Measurements from ENCODE around the gene CHST15. TPM values are rescaled to one million over a fixed set of nuclear protein-coding genes. Genes with fewer than 3 reads are reported as not detected.
"Not testable (repeated sequence)": the region's sequence is repeated elsewhere in the genome, so short reads cannot be mapped to it uniquely, and the experiment has no call there.

The CHST15 gene
- total RNA-seq, 2 experiments from 2014 or later = 0.05 to 0.12 TPM

DNA sequence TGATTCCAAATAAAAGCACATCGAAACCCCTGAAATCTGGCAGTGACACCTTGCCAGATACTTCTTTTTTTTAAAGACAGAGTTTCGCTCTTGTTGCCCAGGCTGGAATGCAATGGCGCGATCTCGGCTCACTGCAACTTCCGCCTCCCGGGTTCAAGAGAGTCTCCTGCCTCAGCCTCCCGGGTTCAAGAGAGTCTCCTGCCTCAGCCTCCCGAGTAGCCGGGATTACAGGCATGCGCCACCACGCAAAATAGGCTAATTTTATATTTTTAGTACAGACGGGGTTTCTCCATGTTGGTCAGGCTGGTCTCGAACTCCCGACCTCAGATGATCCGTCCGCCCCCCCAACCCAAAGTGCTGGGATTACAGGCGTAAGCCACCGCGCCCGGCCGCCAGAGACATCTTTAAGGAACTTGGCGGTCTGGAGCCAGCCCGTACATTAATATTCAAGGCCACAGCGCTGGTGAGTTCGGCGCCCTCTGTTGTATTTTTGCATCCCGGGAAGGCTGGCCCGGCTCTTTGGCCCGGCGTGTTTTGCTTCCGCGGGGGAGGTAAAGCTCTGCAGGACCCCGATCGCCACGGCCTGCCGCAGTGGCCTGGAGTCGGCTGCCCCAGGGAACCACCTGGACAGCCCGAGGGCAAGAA lies 498 bp upstream of the CHST15 start:
- DNase-seq; POLR2A ChIA-PET; H3K27ac Mint-ChIP-seq; CTCF ChIA-PET; H3K4me1 Mint-ChIP-seq (ENCODE audit: low read depth); H3K9me3 Mint-ChIP-seq; H3K36me3 Mint-ChIP-seq; H3K4me3 Mint-ChIP-seq: not testable (repeated sequence)
- H3K27me3 Mint-ChIP-seq = peaks cover 46% of the 10 kb centered on the region
- intact Hi-C loops (cut with micrococcal nuclease) = loop anchor here (10.0 kb wide), 1 partner anchor 949 kb away; the partner anchor contains the start of gene HMX2

DNA sequence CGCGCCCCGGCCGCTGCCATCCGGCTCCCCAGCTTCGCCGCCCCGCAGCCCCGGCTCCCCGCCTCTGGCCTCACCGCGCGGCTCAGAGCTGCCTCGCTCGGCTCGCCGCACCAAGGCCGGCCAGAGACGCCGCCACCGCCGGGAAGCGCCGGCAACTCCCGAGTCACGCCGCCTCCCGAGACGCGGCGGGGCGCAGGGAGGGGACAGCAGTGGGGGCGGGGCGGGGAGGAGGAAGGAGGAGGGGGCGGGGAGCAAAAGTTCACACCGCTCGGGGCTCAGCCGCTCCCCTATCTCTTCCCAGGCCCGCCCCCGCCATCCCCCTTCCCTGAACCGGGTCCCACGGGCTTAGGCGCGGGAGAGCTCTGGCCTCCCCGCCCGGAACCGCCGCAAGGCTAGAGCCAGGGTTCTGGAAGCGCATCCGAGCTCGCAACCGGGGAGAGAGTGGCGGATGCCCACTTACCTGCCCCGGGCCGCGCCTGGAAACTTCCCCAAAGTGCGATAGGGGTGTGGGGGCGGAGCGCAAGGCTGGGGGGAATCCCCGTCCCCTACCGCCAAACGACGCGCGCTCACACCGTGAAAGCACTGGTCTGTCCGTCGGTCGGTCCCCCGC lies 1.0 kb downstream of the CHST15 start:
- Mint-ChIP-seq H3K36me3 (no peaks in the 10 kb centered on the region), H3K4me3 (peak overlapping the region; percentile 29), H3K4me1 (ENCODE audit: low read depth) (no peaks in the 10 kb centered on the region), H3K27ac (no peak overlapping the region), H3K27me3 (peaks cover 49% of the 10 kb centered on the region), H3K9me3 (peaks cover 4% of the 10 kb centered on the region)
- DNase-seq = peak; percentile 45
- ChIA-PET POLR2A (no interaction called here), CTCF (interaction anchor here (1.1 kb wide), 1 partner anchor 297 kb away, joined by 4 read pairs; no protein-coding TSS in a partner anchor)
- intact Hi-C loops (cut with micrococcal nuclease) = loop anchor here (10.0 kb wide), 1 partner anchor 948 kb away; the partner anchor contains the start of gene HMX2

DNA sequence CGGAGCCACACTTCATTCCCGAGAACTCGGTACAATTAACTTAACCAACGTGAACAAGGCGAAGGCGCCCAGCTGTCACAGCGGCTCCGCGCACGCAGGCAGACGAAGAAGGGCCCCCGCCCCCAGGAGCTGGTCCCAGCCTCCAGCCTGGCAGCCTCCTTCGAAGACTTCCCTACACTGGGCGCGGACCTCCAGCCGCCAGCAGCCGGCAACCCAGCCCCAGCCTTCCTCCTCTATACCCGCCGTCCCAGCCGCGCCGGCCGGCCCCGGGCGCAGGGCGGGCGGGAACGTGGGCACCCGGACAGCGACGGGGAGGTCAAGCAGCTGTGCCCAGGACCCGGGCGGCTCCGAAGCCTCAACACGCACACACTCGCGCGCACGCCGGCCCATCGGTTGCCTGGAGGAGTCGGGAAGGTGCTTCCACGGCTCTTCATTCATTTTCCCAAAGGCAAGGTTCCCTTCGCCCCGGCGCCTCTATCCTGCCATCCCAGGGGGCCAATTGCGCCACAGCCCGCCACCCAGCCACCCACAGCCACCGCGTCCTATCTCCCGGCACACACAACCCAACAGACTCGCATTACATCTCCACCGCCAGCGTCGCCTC lies 1.6 kb downstream of the CHST15 start:
- intact Hi-C loops (cut with micrococcal nuclease) = loop anchor here (10.0 kb wide), 1 partner anchor 947 kb away; the partner anchor contains the start of gene HMX2
- H3K4me1 Mint-ChIP-seq (ENCODE audit: low read depth) = no peaks in the 10 kb centered on the region
- H3K36me3 Mint-ChIP-seq = no peaks in the 10 kb centered on the region
- no peak overlapping the region for H3K27ac Mint-ChIP-seq
- H3K27me3 Mint-ChIP-seq = peaks cover 49% of the 10 kb centered on the region
- no peak for DNase-seq
- CTCF ChIA-PET = no interaction called here
- POLR2A ChIA-PET = no interaction called here
- H3K4me3 Mint-ChIP-seq = peak overlapping the region; percentile 23
- H3K9me3 Mint-ChIP-seq = peaks cover 4% of the 10 kb centered on the region

DNA sequence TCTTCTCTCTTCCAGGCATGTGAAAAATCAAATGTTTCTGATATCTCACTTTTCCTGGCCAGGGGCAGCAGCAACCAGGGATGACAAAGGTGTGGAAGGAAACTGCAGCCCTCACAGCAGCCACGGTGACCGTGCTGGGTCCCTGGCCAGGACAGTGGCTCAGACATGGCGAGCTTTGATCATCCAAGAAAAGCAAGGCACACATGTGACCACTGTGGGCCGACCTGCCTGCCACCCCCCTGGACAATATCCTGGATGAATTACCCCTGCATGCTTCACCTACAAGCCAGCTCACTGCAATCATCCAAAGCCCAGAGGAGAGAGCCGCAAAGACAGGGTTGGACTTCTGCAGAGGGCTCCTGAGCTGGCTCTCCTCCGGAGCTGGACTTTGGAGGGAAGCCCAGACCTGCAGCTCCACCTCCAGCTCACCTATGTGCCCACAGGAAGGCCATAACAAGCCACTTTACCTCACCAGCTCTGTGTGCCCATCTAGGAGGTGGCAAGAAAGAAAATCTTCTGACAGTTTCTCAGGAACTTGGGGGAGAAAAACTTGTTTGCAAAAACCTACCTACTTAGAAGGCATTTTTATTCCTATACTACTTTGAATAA lies 2.7 kb downstream of the CHST15 start:
- intact Hi-C loops (cut with micrococcal nuclease) = loop anchor here (10.0 kb wide), 1 partner anchor 946 kb away; the partner anchor contains the start of gene HMX2
- ChIA-PET POLR2A (no interaction called here), CTCF (interaction anchor here (1.3 kb wide), 1 partner anchor 299 kb away, joined by 4 read pairs; no protein-coding TSS in a partner anchor)
- no peak overlapping the region for H3K27ac Mint-ChIP-seq
- no peaks in the 10 kb centered on the region for H3K4me1 Mint-ChIP-seq (ENCODE audit: low read depth)
- H3K27me3 Mint-ChIP-seq = peaks cover 44% of the 10 kb centered on the region
- no peaks in the 10 kb centered on the region for H3K36me3 Mint-ChIP-seq
- H3K9me3 Mint-ChIP-seq = no peaks in the 10 kb centered on the region
- no peak overlapping the region for H3K4me3 Mint-ChIP-seq
- DNase-seq = no peak

DNA sequence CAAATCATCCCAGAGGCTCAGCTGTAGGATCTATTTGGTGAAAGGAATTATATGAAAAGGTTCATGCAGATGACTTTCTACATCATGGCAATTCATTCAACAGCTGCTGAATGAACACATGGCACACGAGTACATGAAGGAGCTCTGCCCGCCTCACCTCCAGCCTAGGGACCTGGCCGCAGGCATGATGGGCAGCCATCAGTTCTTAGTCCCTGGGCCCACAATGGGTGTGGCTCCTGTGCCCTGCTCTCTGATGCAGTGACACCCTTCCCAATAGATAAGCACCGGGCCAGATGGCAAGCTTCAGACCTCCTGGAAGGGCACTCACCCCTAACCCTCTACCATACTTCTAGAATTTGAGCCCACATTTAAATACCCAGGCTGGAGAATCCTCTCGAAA lies 3.5 kb downstream of the CHST15 start:
- intact Hi-C loops (cut with micrococcal nuclease) = loop anchor here (10.0 kb wide), 1 partner anchor 945 kb away; the partner anchor contains the start of gene HMX2
- CTCF ChIA-PET = interaction anchor here (1.3 kb wide), 1 partner anchor 299 kb away, joined by 4 read pairs; no protein-coding TSS in a partner anchor
- Mint-ChIP-seq H3K4me3 (no peak overlapping the region), H3K9me3 (no peaks in the 10 kb centered on the region), H3K4me1 (ENCODE audit: low read depth) (no peaks in the 10 kb centered on the region), H3K36me3 (no peaks in the 10 kb centered on the region), H3K27ac (no peak overlapping the region), H3K27me3 (peaks cover 38% of the 10 kb centered on the region)
- no peak for DNase-seq
- POLR2A ChIA-PET = no interaction called here

DNA sequence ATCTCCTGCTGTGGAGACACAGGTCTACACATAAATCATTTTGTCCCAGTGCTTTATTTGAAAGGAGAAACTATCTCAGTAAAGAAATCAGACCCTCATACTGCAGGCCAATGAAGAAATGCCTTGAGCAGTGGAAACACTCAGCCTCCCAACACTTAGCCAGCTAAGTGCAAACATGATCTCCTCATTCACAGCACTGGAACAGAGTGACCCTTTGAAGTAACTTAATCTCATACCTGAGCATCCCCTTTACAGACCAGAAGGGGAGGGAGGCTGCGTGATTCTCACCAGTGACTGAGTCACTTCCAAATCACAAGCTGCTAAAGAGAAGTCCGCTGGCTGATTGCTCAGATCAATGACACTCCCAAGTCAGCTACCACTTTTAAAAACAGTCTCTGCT lies 4.5 kb downstream of the CHST15 start:
- DNase-seq = no peak
- CTCF ChIA-PET = no interaction called here
- no peaks in the 10 kb centered on the region for H3K9me3 Mint-ChIP-seq

DNA sequence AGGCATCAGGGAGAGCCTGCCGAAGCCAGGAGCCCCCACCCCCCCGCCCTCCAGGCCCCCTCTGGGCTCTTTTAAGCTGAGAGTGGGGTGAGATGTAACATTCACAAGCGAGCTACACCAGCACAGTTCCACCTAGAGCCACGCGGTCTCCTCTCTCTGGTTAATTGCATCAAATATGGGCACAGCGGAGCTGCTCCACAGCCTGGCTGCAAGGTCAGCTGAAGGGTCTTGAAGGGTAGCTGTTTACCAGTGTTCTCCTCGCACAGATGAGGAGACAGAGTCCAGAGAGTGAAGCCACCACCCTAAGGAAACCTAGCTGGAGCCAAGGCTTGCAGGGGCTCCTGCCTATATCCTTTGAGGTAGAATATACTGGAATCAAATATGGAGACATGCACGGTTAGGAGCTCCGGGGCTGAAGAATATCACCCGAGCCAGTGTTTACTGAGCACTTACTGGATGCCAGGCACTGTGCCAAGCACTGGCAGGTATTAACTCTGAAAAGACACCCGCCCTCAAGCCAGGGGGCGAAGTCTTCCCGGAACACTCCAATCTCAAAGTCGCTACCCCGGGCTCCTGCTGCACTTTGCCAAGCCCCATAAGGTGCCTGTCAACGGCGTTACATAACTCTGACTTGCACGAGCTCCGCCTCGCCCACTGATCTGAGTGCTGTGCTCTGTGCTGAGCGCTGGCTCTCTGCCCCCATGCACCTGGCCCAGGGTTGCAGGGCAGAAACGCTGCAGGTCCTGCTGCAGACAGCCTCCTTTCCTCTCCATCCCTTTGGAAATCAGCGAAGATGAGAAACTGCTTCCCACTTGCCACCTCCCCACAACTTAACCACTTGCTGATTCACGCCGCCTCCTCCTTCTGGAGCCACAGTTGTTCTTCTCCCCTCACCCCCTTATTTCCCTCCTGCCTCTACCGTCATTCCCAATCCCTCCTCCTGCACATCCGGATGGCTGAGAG lies 5.4 kb downstream of the CHST15 start:
- ChIA-PET CTCF (no interaction called here), POLR2A (no interaction called here)
- no peak overlapping the region for H3K27ac Mint-ChIP-seq
- no peak for DNase-seq
- no peaks in the 10 kb centered on the region for H3K36me3 Mint-ChIP-seq
- no peaks in the 10 kb centered on the region for H3K4me1 Mint-ChIP-seq (ENCODE audit: low read depth)
- intact Hi-C loops (cut with micrococcal nuclease) = no loop called here
- no peak overlapping the region for H3K4me3 Mint-ChIP-seq
- H3K9me3 Mint-ChIP-seq = no peaks in the 10 kb centered on the region
- H3K27me3 Mint-ChIP-seq = peaks cover 29% of the 10 kb centered on the region

More for the DNA sequence above, 4.5 kb downstream of the CHST15 start:
- intact Hi-C loops (cut with micrococcal nuclease) = no loop called here
- Mint-ChIP-seq H3K36me3 (no peaks in the 10 kb centered on the region), H3K27ac (no peak overlapping the region), H3K4me1 (ENCODE audit: low read depth) (no peaks in the 10 kb centered on the region), H3K4me3 (no peak overlapping the region), H3K27me3 (peaks cover 32% of the 10 kb centered on the region)
- POLR2A ChIA-PET = no interaction called here

DNA sequence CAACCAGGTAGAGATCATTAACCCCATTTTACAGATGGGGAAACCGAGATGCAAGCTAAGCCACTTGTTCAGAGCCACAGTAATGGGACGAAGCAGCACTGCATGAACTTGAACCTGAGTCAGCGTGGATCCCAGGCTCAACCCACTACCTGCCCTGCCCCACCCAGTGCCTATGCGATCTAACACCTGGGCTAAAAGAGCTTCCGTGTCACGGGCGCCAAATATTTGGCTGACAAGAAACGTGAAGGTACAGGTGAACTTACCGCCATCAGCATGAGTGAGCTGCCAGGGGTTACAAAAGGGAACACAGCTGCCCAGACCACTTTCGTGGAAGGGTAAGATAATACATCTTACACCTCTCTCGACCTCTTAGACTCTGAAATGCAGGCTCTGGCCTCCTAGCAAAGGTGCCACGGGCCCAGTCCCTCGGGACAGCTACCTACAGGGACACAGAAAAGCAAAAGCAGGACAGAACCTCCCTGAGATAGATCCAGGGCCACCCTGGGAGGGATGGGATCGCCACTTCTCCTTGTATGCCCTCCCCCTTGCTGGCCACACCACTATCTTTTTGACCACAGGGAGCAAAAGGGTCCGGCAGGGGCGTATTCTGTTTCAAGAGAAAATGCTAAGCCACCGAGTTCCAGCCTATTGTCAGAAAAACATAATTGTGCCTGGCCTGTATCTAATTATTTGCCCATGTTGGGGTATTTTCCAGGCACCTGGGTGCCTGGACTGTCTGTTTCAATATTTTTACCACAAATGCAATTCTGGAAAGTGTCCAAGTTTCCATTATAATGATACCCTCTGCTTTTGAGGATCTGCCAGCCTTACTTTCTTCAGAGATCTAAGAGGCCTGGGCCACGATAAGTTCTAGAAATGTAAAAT lies 6.4 kb downstream of the CHST15 start:
- no peak for DNase-seq
- Mint-ChIP-seq H3K36me3 (no peaks in the 10 kb centered on the region), H3K27ac (no peak overlapping the region), H3K4me1 (ENCODE audit: low read depth) (no peaks in the 10 kb centered on the region), H3K27me3 (peaks cover 29% of the 10 kb centered on the region), H3K4me3 (no peak overlapping the region), H3K9me3 (no peaks in the 10 kb centered on the region)
- intact Hi-C loops (cut with micrococcal nuclease) = no loop called here
- CTCF ChIA-PET = no interaction called here
- POLR2A ChIA-PET = no interaction called here

DNA sequence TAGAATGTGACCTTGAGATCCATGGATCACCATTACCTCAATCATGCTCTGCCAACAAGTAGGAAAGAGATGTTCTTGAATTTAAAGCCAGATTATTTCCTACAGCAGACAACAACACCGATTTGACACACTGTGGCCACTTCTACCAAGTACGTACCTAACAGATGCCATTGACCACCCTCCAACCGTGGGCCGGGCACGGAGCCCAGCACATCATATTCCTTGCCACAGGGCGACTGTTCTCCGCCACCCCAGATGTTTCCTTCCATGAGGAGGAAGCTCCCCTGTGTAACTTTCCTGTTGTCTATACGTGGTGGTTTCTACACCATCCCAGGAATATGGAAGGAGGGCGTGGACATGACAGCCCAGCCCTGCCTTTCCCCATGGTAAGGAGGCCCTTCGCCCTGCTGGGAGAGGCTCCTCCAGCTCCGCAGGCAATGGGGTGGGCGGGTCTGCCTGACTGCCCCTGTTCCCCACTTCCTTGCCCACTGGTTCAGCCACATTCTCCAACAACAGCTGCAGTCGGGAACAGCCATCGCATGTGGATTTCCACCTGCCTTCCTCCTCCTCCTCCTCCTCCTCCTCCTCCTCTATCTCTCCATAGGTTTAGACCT lies 7.2 kb downstream of the CHST15 start:
- CTCF ChIA-PET = interaction anchor here (1.5 kb wide), 1 partner anchor 303 kb away, joined by 3 read pairs; no protein-coding TSS in a partner anchor
- POLR2A ChIA-PET = no interaction called here

DNA sequence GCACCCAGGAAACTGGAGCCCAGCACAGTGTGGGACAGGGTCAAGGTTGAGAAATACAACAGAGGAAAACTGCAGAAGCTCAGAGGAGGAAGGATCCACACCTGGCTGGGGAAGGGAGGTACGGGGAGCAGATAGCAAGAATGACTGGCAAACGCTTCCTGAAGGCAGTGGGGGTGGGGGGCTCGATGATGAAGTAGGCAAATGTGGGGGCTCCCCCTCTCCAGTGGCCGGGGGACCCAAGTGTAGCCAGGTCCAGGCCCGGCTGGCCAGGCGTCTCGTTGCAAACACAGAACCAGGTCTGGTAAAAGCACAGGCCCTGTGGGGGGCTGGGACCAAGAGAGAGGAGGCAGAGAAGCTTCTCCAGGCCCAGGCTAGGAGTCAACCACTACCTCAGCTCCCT lies 7.7 kb downstream of the CHST15 start:
- CTCF ChIA-PET = interaction anchor here (1.5 kb wide), 1 partner anchor 303 kb away, joined by 3 read pairs; no protein-coding TSS in a partner anchor

More for the DNA sequence above, 7.2 kb downstream of the CHST15 start:
- H3K9me3 Mint-ChIP-seq = no peaks in the 10 kb centered on the region
- H3K36me3 Mint-ChIP-seq = no peaks in the 10 kb centered on the region
- H3K27ac Mint-ChIP-seq = no peak overlapping the region
- intact Hi-C loops (cut with micrococcal nuclease) = no loop called here
- H3K4me1 Mint-ChIP-seq (ENCODE audit: low read depth) = no peaks in the 10 kb centered on the region
- no peak overlapping the region for H3K4me3 Mint-ChIP-seq
- peaks cover 25% of the 10 kb centered on the region for H3K27me3 Mint-ChIP-seq
- no peak for DNase-seq

More for the DNA sequence above, 7.7 kb downstream of the CHST15 start:
- no peak for DNase-seq
- H3K36me3 Mint-ChIP-seq = no peaks in the 10 kb centered on the region
- no peak overlapping the region for H3K4me3 Mint-ChIP-seq
- POLR2A ChIA-PET = no interaction called here
- no peaks in the 10 kb centered on the region for H3K9me3 Mint-ChIP-seq
- intact Hi-C loops (cut with micrococcal nuclease) = no loop called here
- no peaks in the 10 kb centered on the region for H3K4me1 Mint-ChIP-seq (ENCODE audit: low read depth)
- peaks cover 19% of the 10 kb centered on the region for H3K27me3 Mint-ChIP-seq
- H3K27ac Mint-ChIP-seq = no peak overlapping the region
